HEK293 (cell line): ENCODE measurements around the gene GCLM.

Source experiments
- KLF10 ChIP-seq: fragments of 450-650 bp; IDR thresholded peaks from 2 replicates; pipeline ENCODE4 v1.5.1; 2018; ENCODE audit warnings: missing biosample characterization, mild to moderate bottlenecking, missing genetic modification characterization
- ZNF248 ChIP-seq: fragments of 450-650 bp; formaldehyde crosslinking; IDR thresholded peaks from 2 replicates; pipeline ENCODE4 v1.5.1; 2017; ENCODE audit warnings: missing biosample characterization, missing genetic modification characterization
- ZNF366 ChIP-seq: fragments of 450-650 bp; formaldehyde crosslinking; conservative IDR thresholded peaks from 2 replicates; pipeline ENCODE4 v1.5.1; 2016; ENCODE audit warnings: missing biosample characterization, missing genetic modification characterization
- TF ChIP-seq, protein P1 (sequence below): fragments of 450-650 bp; formaldehyde crosslinking; IDR thresholded peaks from 2 replicates; pipeline ENCODE4 v1.5.1; 2016; ENCODE audit warnings: missing biosample characterization, missing genetic modification characterization

DNA sequence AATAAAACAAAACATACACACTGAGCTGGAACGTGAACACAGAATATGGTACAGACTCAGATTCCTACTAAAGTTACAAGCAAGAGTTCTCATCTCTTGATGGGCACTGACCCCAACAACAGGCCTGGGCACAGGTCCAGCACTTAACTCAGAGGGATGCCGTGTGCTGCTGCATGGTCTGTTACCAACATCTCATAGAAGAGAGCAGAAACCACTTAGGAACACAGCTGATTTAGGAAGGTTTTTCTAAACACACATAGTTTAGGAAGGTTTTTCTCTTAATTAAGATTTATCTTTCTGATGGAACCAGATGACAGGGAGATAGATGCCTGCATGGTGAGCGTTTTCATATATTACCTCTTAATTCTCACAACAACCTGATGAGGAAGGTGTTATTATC is 1.5 kb downstream of the GCLM start:
- TF ChIP-seq, protein P1, sequence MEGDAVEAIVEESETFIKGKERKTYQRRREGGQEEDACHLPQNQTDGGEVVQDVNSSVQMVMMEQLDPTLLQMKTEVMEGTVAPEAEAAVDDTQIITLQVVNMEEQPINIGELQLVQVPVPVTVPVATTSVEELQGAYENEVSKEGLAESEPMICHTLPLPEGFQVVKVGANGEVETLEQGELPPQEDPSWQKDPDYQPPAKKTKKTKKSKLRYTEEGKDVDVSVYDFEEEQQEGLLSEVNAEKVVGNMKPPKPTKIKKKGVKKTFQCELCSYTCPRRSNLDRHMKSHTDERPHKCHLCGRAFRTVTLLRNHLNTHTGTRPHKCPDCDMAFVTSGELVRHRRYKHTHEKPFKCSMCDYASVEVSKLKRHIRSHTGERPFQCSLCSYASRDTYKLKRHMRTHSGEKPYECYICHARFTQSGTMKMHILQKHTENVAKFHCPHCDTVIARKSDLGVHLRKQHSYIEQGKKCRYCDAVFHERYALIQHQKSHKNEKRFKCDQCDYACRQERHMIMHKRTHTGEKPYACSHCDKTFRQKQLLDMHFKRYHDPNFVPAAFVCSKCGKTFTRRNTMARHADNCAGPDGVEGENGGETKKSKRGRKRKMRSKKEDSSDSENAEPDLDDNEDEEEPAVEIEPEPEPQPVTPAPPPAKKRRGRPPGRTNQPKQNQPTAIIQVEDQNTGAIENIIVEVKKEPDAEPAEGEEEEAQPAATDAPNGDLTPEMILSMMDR (tag by site-specific recombination), result no peak
- TF ChIP-seq KLF10 (tag by site-specific recombination), result no peak; the same call in 1 of the 2 replicates
- 0 out of 2 replicates have a peak, but pooled peaks have one; percentile 21 for TF ChIP-seq ZNF366 (tag by site-specific recombination)
- no peak for TF ChIP-seq ZNF248
